KMS-11 (cell line): Measurements from ENCODE around the gene TTC23L.

Experiments
- H2AFZ ChIP-seq: fragments of 200-600 bp; sonication (generic); 2 replicates; pipeline ENCODE4 v1.6.1; 2016; ENCODE audit warnings: antibody characterized with exemption, mixed run types, low read depth
- H3K27ac ChIP-seq: fragments of 200-600 bp; sonication (generic); 2 replicates; pipeline ENCODE4 v1.6.1; 2016; ENCODE audit warnings: mild to moderate bottlenecking, mixed run types
- H3K27me3 ChIP-seq: fragments of 200-600 bp; sonication (generic); 2 replicates; pipeline ENCODE4 v1.6.1; 2017; ENCODE audit warnings: mild to moderate bottlenecking, low read depth, mixed run types, moderate library complexity; ENCODE audit not compliant: insufficient read depth
- H3K36me3 ChIP-seq: fragments of 200-600 bp; sonication (generic); 2 replicates; pipeline ENCODE4 v1.6.1; 2017; ENCODE audit warnings: mild to moderate bottlenecking, mixed run types; ENCODE audit not compliant: insufficient read depth
- H3K4me1 ChIP-seq: fragments of 200-600 bp; sonication (generic); 2 replicates; pipeline ENCODE4 v1.6.1; 2016; ENCODE audit warnings: mild to moderate bottlenecking, low read depth, mixed run types; ENCODE audit not compliant: poor library complexity, severe bottlenecking
- H3K4me2 ChIP-seq: fragments of 200-600 bp; sonication (generic); 2 replicates; pipeline ENCODE4 v1.7.0; 2016; ENCODE audit warnings: mild to moderate bottlenecking, mixed run types
- H3K4me3 ChIP-seq: fragments of 200-600 bp; sonication (generic); IDR thresholded peaks from 2 replicates; pipeline ENCODE4 v1.6.1; 2017; ENCODE audit warnings: low read depth, low read length, mixed read lengths; ENCODE audit not compliant: insufficient read depth
- H3K79me2 ChIP-seq: fragments of 200-600 bp; sonication (generic); 2 replicates; pipeline ENCODE4 v1.6.1; 2016; ENCODE audit warnings: low read depth, mixed run types; ENCODE audit not compliant: insufficient read depth
- H3K9ac ChIP-seq: fragments of 200-600 bp; sonication (generic); 2 replicates; pipeline ENCODE4 v1.6.1; 2016; ENCODE audit warnings: mild to moderate bottlenecking, mixed run types
- H4K20me1 ChIP-seq: fragments of 200-600 bp; sonication (generic); 2 replicates; pipeline ENCODE4 v1.6.1; 2016; ENCODE audit warnings: mild to moderate bottlenecking, mixed run types; ENCODE audit not compliant: insufficient read depth
- CTCF ChIP-seq: fragments of 200-600 bp; sonication (generic); conservative IDR thresholded peaks from 2 replicates; pipeline ENCODE4 v1.6.1; 2017; ENCODE audit warnings: low read depth, mild to moderate bottlenecking, antibody characterized with exemption, low read length, moderate library complexity, mixed read lengths

Gene TTC23L

DNA sequence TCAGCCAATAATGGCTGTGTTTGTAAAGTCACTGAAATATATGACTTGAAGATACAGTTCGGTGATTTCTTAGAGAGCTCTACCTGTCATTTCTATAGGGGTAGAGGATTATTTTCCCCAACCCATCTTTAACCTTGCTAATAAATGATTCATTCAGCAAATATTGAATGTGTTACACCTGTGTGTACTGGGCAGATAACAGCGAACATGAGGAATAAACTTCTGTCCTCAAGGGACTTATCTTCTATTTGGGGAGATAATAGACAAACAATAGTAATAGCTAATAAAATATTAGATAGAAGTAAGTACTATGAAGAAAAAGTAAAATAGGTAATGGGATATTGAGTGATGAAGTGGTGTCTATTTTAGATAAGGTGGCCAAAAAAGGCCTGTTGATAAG, 9.3 kb downstream of the TTC23L start:
- H3K4me2 ChIP-seq: no peak overlapping the region
- H3K27ac ChIP-seq: no peak overlapping the region
- TF ChIP-seq CTCF: no peak

GRCh38 chr5:34849253-34849652, 10.3 kb downstream of the TTC23L start:
- Histone ChIP-seq H3K79me2 (no peaks in the 10 kb centered on the region), H3K4me1 (no peaks in the 10 kb centered on the region), H3K27ac (no peak overlapping the region), H3K4me3 (no peak overlapping the region), H3K27me3 (no peaks in the 10 kb centered on the region), H3K9ac (no peak overlapping the region), H3K4me2 (no peak overlapping the region), H3K36me3 (no peaks in the 10 kb centered on the region), H2AFZ (no peak overlapping the region), H4K20me1 (no peaks in the 10 kb centered on the region)
- TF ChIP-seq CTCF: no peak

More for the DNA sequence above, 9.3 kb downstream of the TTC23L start:
- Histone ChIP-seq H4K20me1 (no peaks in the 10 kb centered on the region), H3K9ac (no peak overlapping the region), H3K79me2 (no peaks in the 10 kb centered on the region), H3K4me3 (no peak overlapping the region), H3K36me3 (no peaks in the 10 kb centered on the region), H2AFZ (no peak overlapping the region), H3K27me3 (no peaks in the 10 kb centered on the region), H3K4me1 (no peaks in the 10 kb centered on the region)

- no peak overlapping the region for H3K4me3 ChIP-seq
- H3K27me3 ChIP-seq: no peaks in the 10 kb centered on the region
Measured at GRCh38 chr5:34854459-34855174, 15.7 kb downstream of the TTC23L start.

GRCh38 chr5:34857161-34857560, 18.2 kb downstream of the TTC23L start:
- Histone ChIP-seq H3K79me2 (no peaks in the 10 kb centered on the region), H3K4me3 (no peak overlapping the region), H4K20me1 (no peaks in the 10 kb centered on the region), H3K4me2 (no peak overlapping the region), H3K27ac (no peak overlapping the region), H3K27me3 (no peaks in the 10 kb centered on the region), H3K36me3 (no peaks in the 10 kb centered on the region), H3K4me1 (no peaks in the 10 kb centered on the region), H3K9ac (no peak overlapping the region), H2AFZ (no peak overlapping the region)
- TF ChIP-seq CTCF: no peak

More at GRCh38 chr5:34854459-34855174, 15.7 kb downstream of the TTC23L start:
- no peaks in the 10 kb centered on the region for H4K20me1 ChIP-seq
- no peak overlapping the region for H2AFZ ChIP-seq
- H3K27ac ChIP-seq: no peak overlapping the region
- H3K9ac ChIP-seq: no peak overlapping the region
- H3K79me2 ChIP-seq: no peaks in the 10 kb centered on the region
- H3K4me1 ChIP-seq: no peaks in the 10 kb centered on the region
- H3K4me2 ChIP-seq: no peak overlapping the region
- H3K36me3 ChIP-seq: no peaks in the 10 kb centered on the region
- no peak for TF ChIP-seq CTCF
